DOHH2 (cell line): Measurements from ENCODE around the gene TMEM86A.

Source experiments
- H3F3A ChIP-seq: fragments of 200-600 bp; sonication (generic), shearing (Covaris generic); 2 replicates; pipeline ENCODE4 v1.6.0; 2016; ENCODE audit warnings: antibody characterized with exemption, mild to moderate bottlenecking; ENCODE audit not compliant: control insufficient read depth, insufficient read depth
- H3K27ac ChIP-seq: fragments of 200-600 bp; sonication (generic); 2 replicates; pipeline ENCODE4 v1.5.1; 2014; ENCODE audit warnings: low read depth, mild to moderate bottlenecking, low read length, moderate library complexity
- H3K27me3 ChIP-seq: fragments of 200-600 bp; sonication (generic); 2 replicates; pipeline ENCODE4 v1.6.1; 2014; ENCODE audit warnings: mild to moderate bottlenecking, low read length, mixed read lengths; ENCODE audit not compliant: control insufficient read depth
- H3K36me3 ChIP-seq: fragments of 200-600 bp; sonication (generic); 2 replicates; pipeline ENCODE4 v1.6.1; 2014; ENCODE audit warnings: mild to moderate bottlenecking, low read length, moderate library complexity, mixed read lengths; ENCODE audit not compliant: control insufficient read depth
- H3K4me1 ChIP-seq: fragments of 200-600 bp; sonication (generic); 2 replicates; pipeline ENCODE4 v1.6.1; 2014; ENCODE audit warnings: mild to moderate bottlenecking, low read length, mixed read lengths; ENCODE audit not compliant: control insufficient read depth
- H3K4me2 ChIP-seq: fragments of 200-600 bp; sonication (generic); 2 replicates; pipeline ENCODE4 v1.6.0; 2014; ENCODE audit warnings: mild to moderate bottlenecking, low read length, moderate library complexity
- H3K4me3 ChIP-seq: fragments of 200-600 bp; sonication (generic); 2 replicates; pipeline ENCODE4 v1.5.1; 2014; ENCODE audit warnings: mild to moderate bottlenecking, low read length, mixed read lengths
- H3K79me2 ChIP-seq: fragments of 200-600 bp; sonication (generic); 2 replicates; pipeline ENCODE4 v1.6.1; 2014; ENCODE audit warnings: mild to moderate bottlenecking, low read length, mixed read lengths; ENCODE audit not compliant: control insufficient read depth
- H3K9me2 ChIP-seq: fragments of 200-600 bp; sonication (generic); replicated peaks from 2 replicates; pipeline ENCODE4 v1.6.1; 2014; ENCODE audit warnings: mild to moderate bottlenecking, low read length, mixed read lengths; ENCODE audit not compliant: control insufficient read depth
- H3K9me3 ChIP-seq: fragments of 200-600 bp; sonication (generic); 2 replicates; pipeline ENCODE4 v1.6.1; 2014; ENCODE audit warnings: antibody characterized with exemption, low read length, mixed read lengths; ENCODE audit not compliant: control insufficient read depth, insufficient read depth
- H4K20me1 ChIP-seq: fragments of 200-600 bp; sonication (generic); 2 replicates; pipeline ENCODE4 v1.6.0; 2014; ENCODE audit warnings: low read depth, mild to moderate bottlenecking, antibody characterized with exemption, low read length, moderate library complexity; ENCODE audit not compliant: control insufficient read depth, insufficient read depth
- CTCF ChIP-seq: fragments of 200-600 bp; sonication (generic); IDR thresholded peaks from one replicate; pipeline ENCODE4 v1.5.1; 2014; ENCODE audit warnings: antibody characterized with exemption, mild to moderate bottlenecking, low read depth, low read length; ENCODE audit not compliant: poor library complexity, severe bottlenecking
- EZH2phosphoT487 ChIP-seq: fragments of 200-600 bp; sonication (generic); IDR thresholded peaks from 2 replicates; pipeline ENCODE4 v1.6.1; 2017; ENCODE audit warnings: borderline replicate concordance, mild to moderate bottlenecking, antibody characterized with exemption, low read length, moderate library complexity, mixed read lengths

The TMEM86A gene

GRCh38 chr11:18692941-18693760 is 5.4 kb upstream of the TMEM86A start:
- Histone ChIP-seq H3K4me2 (no peak overlapping the region), H3K9me3 (no peaks in the 10 kb centered on the region), H4K20me1 (no peaks in the 10 kb centered on the region), H3K27me3 (peaks cover 15% of the 10 kb centered on the region), H3K27ac (no peak overlapping the region), H3K9me2 (no peaks in the 10 kb centered on the region), H3K4me1 (peaks cover 7% of the 10 kb centered on the region), H3K36me3 (no peaks in the 10 kb centered on the region), H3F3A (no peaks in the 10 kb centered on the region), H3K4me3 (no peak overlapping the region), H3K79me2 (no peaks in the 10 kb centered on the region)
- TF ChIP-seq EZH2phosphoT487 = no peak
- TF ChIP-seq CTCF = no peak

GRCh38 chr11:18696638-18697225 is 1.8 kb upstream of the TMEM86A start:
- Histone ChIP-seq H3K4me1 (peaks cover 15% of the 10 kb centered on the region), H3K79me2 (no peaks in the 10 kb centered on the region), H3F3A (no peaks in the 10 kb centered on the region), H3K9me2 (no peaks in the 10 kb centered on the region), H3K27me3 (peaks cover 32% of the 10 kb centered on the region), H3K4me2 (no peak overlapping the region), H3K27ac (no peak overlapping the region), H4K20me1 (no peaks in the 10 kb centered on the region), H3K36me3 (no peaks in the 10 kb centered on the region), H3K9me3 (no peaks in the 10 kb centered on the region), H3K4me3 (no peak overlapping the region)
- TF ChIP-seq CTCF = no peak
- TF ChIP-seq EZH2phosphoT487 = no peak

- Histone ChIP-seq H3K4me3 (no peak overlapping the region), H3K4me1 (peaks cover 15% of the 10 kb centered on the region), H3K4me2 (no peak overlapping the region)
Observed at GRCh38 chr11:18697576-18697975, 1.0 kb upstream of the TMEM86A start.

More at GRCh38 chr11:18697576-18697975, 1.0 kb upstream of the TMEM86A start:
- H3K79me2 ChIP-seq = no peaks in the 10 kb centered on the region
- no peaks in the 10 kb centered on the region for H3F3A ChIP-seq
- no peaks in the 10 kb centered on the region for H3K9me3 ChIP-seq
- peaks cover 32% of the 10 kb centered on the region for H3K27me3 ChIP-seq
- no peaks in the 10 kb centered on the region for H3K36me3 ChIP-seq
- H3K9me2 ChIP-seq = no peaks in the 10 kb centered on the region
- TF ChIP-seq EZH2phosphoT487 = no peak
- no peak for TF ChIP-seq CTCF
- H4K20me1 ChIP-seq = no peaks in the 10 kb centered on the region
- H3K27ac ChIP-seq = no peak overlapping the region
